GM19193 (cell line): ENCODE results near the gene PLEKHG2.

Experiments
- POLR2A ChIP-seq: IDR thresholded peaks from 4 replicates; pipeline ENCODE4 v1.6.1; 2011; ENCODE audit not compliant: insufficient read depth, insufficient read length; ENCODE audit errors: extremely low read depth

The PLEKHG2 gene

DNA sequence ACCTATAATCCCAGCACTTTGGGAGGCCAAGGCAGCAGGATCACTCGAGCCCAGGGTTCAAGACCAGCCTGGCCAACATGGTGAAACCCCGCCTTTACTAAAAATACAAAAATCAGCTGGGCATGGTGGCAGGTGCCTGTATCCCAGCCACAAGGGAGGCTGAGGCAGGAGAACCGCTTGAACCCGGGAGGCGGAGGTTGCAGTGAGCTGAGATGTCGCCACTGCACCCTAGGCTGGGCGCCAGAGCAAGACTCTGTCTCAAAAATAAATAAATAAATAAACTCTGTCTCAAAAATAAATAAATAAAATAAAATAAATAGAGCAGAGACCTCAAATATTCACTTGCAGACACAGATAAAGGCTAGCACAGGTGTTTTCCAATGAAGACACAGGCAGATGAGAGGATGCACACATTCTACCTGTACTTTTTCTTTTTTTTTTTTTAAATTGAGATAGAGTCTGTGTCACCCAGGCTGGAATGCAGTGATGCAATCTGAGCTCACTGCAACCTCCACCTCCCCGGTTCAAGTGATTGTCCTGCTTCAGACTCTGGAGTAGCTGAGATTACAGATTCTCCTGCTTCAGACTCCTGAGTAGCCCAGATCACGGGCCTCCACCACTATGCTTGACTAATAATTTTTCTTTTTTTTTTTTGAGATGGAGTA is 25.9 kb downstream of the PLEKHG2 start:
- no peak for TF ChIP-seq POLR2A

DNA sequence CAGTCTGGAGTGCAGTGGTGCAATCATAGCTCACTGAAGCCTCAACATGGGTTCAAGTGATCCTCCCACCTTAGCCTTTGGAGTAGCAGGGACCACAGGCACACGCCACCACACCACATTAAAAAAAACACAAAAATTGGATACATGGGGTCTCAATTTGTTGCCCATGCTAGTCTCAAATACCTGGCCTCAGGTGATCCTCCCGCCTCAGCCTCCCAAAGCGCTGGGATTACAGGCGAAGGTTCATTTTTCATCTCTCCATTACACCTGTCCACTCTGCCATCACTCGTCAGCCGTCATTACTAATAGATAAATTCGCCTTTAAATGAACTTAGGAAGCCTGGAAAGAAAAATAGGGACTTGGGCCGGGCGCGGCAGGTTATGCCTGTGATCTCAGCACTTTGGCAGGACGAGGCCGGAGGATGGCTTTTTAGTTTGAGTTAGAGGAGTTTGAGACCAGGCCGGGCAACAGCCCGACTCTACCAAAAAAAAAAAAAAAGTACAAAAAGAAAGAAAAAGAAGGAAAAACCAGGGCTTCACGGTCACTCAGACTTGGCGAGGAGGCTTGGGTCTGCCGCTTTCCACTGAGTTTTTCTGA is 32.2 kb downstream of the PLEKHG2 start:
- TF ChIP-seq POLR2A, result no peak

- peak; percentile 94 for TF ChIP-seq POLR2A
These were observed 33.0 kb downstream of the PLEKHG2 start, which contains the start of gene SUPT5H for GRCh38 chr19:39445196-39446111. Gene SUPT5H, plus strand, starts transcription at chr19:39445582. Its CDS starts 309 bp downstream, at chr19:39445891.

GRCh38 chr19:39446365-39447084 is 34.1 kb downstream of the PLEKHG2 start:
- TF ChIP-seq POLR2A, result no peak

- no peak for TF ChIP-seq POLR2A
These were observed 35.8 kb downstream of the PLEKHG2 start for GRCh38 chr19:39448271-39448670.

DNA sequence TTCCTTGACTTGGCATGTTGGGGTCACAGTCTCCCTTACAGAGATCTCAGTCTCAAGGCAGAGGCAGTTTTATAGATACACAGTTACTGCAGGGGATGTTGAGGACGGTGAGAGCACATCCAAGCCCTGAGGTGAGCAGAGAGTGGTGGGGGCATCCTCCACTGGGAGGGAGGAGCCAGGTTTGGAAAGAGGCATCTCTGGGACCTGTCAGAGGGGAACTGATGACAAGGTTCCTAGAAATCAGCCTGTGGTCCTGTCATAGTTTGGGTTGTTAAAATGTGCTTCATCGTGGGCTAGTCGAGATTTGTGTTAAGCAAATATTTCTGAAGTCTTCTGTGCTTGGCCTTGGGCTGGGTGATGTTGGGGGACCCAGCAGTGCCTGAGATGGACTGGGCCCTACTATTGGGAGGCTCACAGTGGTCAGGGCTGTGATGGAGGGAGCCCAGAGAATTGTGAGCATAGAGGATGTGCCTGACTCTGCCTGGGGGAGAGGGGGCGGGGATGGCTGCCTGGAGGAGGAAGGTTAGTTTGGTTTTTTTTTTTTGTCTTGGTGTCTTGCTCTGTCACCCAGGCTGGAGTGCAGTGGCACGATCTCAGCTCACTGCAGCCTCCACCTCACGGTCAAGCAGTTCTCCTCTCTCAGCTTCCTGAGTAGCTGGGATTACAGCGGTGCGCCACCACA is 36.8 kb downstream of the PLEKHG2 start:
- no peak for TF ChIP-seq POLR2A

DNA sequence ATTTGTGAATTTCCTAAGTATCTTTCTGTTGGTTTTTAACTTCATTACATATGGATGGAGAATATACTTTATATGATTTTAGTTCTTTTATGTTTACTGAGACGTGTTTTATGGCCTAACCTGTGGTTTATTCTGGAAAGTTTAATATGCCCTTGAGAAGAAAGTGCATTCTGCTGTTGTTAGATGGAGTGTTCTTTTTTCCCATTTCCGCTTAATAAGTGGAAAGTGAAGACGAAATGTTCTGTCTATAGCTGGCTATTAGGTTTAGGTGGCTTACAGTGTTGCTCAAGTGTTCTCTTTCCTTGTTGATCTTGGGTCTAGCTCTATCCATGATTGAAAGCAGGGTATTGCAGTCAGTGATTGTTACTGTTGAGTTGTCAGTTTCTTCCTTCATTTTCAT is 50.9 kb downstream of the PLEKHG2 start:
- TF ChIP-seq POLR2A, result no peak

DNA sequence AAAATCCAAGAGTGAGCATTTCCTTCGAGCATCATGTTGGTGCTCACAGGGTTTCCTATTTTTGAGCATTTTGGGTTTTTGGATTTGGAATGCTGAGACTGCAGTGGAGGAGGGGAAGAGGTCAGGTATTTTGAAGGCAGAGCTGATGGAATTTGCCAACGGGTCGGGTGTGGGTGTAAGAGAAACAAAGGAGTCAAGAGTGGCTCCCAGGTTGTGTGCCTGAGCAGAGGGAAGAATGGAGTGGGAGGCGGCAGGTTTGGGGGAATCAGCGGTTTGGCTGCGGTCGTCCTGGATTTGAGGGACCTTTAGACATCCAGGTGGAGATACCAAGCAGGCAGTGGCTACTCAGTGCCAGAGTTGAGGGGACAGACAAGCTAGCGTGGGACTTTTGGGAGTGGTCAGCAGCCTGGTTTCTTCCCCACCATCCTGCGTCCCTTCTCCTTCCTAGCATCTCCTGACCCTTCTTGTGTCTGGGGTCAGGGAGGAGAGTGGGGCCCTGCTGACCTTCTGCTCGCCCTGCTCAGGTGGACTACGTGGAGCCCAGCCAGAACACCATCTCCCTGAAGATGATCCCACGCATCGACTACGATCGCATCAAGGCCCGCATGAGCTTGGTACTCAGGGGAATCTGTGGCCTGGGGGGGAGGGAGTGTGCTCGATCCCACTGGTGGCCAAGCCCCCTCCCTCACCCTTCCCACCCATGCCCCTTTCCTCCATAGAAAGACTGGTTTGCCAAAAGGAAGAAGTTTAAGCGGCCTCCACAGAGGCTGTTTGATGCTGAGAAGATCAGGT is 53.7 kb downstream of the PLEKHG2 start:
- TF ChIP-seq POLR2A, result no peak

GRCh38 chr19:39467941-39468340 is 55.5 kb downstream of the PLEKHG2 start:
- no peak for TF ChIP-seq POLR2A

DNA sequence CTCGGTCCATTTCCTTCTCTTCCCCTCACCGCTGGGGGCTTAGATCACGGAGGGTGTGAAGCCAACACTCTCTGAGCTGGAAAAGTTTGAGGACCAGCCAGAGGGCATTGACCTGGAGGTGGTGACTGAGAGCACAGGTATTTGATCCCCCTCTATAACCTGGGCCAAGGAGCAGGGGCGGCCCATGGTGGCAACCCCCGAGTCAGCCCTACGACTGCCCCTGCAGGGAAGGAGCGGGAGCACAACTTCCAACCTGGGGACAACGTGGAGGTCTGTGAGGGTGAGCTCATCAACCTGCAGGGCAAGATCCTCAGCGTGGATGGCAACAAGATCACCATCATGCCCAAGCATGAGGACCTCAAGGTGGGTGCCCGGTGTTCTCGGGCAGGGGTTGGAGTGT is 56.6 kb downstream of the PLEKHG2 start:
- peak; percentile 28 for TF ChIP-seq POLR2A

- no peak for TF ChIP-seq POLR2A
These were observed 57.1 kb downstream of the PLEKHG2 start for GRCh38 chr19:39469567-39469966.

DNA sequence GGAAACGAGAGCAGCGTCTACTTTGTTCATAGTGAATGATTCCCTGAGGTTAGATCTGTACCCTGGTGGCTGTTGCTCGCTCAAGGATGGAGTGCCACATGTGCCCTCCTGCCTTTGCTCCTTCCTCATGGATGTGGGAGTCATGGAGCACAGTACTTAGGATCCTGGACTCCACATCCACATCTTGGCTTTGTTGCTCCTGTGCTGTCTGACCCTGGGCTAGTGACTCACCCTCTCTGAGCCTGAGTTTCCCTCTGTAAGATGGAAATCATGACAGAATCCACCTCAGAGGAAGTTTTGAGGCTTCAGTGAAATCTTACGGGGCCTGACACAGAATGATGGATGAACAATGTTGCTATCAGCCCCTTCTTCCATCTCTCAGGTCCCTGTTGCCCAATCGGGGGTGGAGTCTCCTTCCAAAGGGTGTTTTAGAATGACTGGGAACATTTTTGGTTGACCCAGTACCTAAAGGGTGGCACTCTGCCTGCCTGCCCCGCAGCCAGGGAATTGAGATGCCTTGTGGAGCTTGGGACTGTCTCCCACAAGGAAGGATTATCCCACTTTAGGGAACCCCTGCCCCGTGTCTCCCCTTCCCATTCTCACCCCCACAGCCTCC is 58.4 kb downstream of the PLEKHG2 start:
- TF ChIP-seq POLR2A, result no peak
